Stimulated activated CD8-positive, alpha-beta memory T cell treated with anti-CD3 and anti-CD28 coated beads, Interleukin-7, amount 100 ng/mL, for 1 hour (primary cell): ENCODE data around the gene C17orf107.

Experiments
- DNase-seq, 2 donors: peaks; one replicate each; pipeline ENCODE4 v3.0.0-alpha.2; 2020; ENCODE audit warnings: low read depth in 2 of 2

C17orf107 gene

DNA sequence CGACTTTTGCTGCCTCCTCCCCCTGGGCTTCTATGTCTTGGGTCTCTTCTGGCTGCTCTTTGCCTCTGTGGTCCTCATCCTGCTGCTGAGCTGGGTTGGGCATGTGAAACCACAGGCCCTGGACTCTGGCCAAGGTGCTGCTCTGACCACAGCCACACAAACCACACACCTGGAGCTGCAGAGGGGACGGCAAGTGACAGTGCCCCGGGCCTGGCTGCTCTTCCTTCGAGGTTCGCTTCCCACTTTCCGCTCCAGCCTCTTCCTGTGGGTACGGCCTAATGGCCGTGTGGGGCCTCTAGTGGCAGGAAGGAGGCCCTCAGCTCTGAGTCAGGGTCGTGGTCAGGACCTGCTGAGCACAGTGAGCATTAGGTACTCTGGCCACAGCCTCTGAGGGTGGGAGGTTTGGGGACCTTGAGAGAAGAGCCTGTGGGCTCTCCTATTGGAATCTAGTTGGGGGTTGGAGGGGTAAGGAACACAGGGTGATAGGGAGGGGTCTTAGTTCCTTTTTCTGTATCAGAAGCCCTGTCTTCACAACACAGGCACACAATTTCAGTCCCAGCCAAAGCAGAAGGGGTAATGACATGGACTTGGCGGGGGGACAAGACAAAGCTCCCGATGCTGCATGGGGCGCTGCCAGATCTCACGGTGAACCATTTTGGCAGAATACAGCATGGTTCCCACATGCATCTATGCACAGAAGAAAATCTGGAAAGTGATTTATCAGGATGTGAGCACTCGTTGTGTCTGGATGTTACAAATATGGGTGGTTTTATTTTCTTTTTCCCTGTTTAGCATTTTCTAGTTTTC, 35.0 kb downstream of the C17orf107 start:
- no peak for DNase-seq

DNA sequence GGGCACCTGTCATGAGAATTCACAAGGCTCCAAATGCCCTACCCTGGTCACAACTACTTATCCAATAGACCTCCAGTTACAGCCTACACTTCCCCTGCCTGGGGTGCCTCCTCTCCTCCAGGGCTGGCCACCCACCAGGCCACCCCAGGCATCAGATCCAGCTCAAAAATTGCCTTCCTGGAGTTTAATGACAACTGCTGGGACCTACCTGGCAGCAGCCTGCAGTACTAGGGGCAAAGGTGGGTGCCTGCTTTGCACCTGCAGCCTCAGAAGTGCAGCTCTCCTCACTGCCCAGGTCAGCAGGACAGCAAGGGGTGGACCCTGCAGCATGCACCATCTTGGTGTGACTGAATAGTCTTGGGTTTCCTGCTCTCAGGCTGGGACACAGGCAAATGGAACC, 36.3 kb downstream of the C17orf107 start:
- DNase-seq, result no peak

DNA sequence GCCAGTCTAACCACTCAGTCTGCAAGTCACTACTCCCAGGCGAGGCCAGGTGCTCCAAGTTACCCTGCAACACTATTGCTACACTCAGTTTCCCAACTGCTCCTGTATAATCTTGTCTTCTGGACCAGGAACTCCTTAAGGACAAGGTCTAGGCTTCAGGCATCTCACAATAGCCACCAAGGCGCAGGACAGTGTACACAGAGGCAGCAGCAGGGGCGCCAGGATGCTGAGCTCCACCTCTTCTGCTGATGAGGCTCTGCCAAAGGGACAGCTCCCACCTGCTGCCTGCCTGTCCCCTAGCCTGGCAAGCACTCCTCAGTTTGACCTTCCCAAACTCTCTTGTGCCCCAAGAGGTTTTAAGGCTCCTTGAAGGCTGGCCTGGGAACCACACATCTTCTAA, 37.1 kb downstream of the C17orf107 start:
- no peak for DNase-seq

DNA sequence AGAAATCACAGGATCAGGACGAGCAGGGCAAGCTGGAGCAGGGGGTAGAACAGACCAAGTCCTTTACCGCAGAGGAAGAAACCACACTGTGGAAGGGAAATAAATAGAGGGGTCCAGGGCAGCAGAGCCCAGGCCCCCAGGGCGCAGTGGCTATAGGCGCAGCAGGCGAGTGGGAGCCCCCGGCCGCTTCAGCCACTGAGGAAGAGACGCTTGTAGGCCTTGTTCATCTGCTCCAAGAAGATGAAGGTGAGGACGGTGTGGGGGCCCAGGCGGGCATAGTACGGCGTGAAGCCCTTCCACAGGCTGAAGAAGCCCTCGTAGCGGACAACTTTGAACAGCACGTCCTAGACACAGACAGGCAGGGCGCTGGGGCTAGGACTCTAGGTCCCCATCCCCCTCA, 38.2 kb downstream of the C17orf107 start:
- DNase-seq, result no peak

DNA sequence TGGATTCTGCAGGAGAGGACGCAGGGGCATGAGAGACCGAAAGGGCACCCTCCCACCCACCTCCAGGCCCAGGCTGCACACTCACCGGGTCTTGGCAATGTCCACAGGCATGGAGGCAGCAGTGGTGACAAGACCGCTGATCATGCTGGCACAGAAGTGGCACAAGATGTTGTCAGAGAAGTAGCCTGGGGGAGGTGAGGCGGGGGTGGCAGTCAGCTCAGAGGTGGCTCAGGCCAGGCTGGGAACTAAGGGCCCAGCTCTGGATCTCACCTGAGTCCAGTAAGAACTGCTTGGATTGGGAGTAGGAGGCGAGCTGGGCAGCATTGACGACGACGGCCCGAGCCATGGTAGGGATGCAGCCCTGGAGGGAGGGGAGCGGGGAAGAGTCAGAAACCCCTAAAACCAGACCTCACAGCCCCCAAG, 38.7 kb downstream of the C17orf107 start:
- no peak for DNase-seq

DNA sequence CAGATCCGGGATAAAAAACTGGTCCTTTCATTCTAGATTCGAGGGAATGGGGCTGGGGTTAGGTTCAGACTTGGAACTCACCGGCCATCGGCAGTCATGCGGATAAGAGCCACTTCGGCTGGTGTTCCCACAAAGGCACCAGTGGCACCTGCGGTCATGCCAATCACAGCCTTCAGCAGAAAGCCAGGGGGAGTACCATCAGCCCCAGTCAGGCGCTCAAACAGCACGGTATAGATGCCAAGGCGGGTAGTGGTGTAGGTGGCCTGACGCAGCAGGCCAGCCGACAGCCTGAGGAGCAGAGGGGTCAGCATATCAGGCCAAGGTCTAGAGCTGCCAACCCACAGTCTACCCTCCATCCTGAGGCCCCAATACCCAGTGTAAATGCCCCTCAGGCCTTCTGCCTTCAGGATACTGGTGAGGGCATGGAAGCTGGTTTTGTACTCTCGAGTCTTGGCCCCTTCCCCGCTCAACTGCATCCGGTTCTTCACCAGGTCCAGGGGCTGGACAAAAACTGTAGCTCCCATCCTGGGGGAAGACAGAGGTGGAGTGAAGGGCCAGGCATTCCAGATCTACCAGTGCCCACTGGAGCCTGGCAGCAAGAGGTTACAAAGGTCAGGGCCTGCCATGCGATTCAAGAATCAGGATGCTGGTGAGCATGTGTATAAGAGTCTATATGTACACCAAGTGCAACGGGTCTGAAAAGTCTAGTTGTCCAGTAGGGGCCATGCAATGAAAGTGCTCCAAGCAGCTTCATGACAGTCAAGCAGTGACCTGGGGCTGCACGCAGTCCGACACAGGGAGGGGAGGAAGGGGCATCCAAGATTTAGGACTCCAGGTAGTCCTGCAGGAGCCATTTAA, 39.6 kb downstream of the C17orf107 start:
- no peak for DNase-seq

DNA sequence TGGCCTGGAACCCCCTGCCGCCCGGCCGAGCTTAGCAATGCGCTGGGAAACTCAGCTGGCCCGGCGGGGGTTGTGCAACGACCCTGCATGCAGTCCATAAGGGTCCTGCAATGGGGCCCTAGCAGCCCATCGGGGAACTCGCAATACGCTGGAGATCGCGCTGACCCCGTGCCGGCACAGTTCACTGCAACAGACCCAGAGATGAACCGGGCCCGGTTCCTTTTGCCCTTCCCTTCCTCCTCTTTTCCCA, 40.1 kb downstream of the C17orf107 start:
- DNase-seq, result no peak

DNA sequence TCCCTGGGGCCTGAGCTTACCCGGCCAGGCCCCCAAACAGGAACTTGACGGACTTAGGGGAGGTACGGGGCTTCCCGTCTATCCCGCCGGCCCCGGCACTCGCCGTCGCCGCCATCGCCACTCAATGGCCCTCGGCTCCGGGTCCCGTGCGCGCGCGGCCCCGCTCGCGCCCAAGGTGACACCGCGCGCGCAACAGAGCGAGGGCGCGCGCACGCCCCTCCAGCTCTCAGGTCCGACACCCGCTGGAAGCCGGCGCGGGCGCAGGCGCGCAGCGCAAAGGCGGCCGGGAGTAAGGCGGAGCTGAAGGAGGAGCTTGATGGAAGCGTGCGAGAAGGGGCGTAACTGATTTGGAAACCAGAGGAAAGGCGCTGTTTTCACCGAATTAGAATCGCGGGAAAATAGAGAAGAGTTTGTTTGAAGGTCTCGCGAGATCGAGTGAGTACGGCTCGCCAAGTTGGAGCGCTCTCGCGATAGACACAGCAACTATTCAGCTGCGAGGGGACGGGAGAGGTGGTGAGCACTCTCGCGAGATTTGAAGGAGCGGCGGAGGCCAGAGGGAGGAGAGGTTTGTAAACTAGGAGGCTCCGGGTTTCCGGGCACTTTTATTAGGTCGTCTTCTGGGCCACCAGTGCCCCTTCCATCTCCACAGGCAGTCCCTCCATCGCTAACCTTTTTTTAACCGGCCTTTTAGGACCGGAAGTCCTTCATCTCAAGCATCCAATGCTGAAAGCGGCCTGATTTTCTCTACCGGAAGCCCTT, 40.6 kb downstream of the C17orf107 start, which contains the start of the genes RNF167 and SLC25A11:
Gene RNF167 (plus strand): TSS at position 473 of the 759 bp plus-strand sequence. CDS start 642 bp downstream, outside the sequence.
Gene SLC25A11 (minus strand): TSS at position 251 of the 759 bp plus-strand sequence. CDS start 136 bp downstream, at position 115.
- peak; percentile 86 to 88 for DNase-seq

DNA sequence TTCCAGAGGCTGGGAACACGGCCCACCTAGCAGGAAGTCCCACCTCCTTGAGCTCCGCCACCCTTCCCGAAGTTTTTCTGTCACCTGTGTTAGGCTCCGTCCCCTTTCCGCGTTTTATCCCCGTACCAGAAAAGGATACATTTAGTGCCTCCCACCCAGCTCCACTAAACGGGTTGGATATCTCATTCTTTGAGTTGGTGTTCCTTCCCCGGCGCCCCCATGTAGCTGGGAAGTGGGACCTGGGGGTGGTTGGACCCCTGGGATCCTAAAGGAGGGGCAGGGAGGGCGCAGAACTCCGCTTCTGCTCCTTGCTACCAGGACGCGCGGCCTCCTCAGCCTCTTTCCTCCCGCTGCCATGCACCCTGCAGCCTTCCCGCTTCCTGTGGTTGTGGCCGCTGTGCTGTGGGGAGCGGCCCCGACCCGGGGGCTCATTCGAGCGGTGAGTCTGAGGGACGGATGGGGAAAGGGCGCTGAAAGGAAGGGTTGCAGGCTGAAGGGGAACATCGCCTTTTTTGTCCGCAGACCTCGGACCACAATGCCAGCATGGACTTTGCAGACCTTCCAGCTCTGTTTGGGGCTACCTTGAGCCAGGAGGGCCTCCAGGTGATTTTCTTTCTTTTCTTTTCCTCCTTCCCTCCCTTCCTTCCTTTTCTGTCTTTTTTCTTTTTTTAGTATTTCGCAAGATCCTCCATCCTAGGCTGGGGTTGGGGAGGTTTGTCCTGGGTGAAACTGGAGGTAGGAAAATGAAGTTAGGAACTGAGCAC, 41.4 kb downstream of the C17orf107 start:
- no peak for DNase-seq

DNA sequence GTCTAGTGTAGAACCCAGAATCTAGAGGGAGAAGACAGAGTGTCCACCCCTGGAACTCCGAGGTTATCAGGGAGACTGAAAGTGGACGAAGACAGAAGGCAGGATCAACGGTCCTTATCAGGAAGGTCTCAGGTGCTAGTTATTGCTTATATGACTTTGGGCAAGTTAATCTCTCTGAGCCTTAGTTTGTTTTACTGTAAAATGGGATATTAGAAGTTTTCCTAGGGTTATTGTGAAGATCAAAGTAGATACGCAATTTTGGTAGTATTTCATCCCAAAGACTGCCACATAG, 41.9 kb downstream of the C17orf107 start:
- DNase-seq, result no peak

DNA sequence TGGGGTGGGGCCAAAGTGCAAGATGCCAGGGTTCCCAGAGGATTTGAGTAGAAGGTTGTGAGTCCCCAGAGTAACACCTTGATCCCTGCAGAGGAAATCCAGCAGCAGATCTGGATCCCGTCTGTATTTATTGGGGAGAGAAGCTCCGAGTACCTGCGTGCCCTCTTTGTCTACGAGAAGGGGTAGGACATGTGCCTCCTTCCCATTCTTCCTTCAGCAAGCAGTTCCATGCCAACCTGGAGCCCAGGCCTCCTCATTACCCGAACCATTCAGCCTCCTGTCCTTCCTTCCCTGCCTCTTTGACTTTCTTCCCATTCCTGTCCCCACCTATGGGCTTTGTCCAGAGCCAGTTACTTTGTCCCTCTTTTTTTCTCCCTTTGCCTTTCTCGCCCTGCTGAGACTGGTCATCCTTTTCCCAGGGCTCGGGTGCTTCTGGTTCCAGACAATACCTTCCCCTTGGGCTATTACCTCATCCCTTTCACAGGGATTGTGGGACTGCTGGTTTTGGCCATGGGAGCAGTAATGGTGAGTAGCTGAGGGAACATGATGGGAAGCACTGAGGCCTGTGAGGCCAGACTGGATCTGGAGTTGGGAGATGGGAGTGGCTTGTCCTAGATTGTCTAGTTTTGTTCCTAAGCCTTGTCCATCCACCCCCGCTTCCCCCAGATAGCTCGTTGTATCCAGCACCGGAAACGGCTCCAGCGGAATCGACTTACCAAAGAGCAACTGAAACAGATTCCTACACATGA, 43.6 kb downstream of the C17orf107 start:
- no peak for DNase-seq

DNA sequence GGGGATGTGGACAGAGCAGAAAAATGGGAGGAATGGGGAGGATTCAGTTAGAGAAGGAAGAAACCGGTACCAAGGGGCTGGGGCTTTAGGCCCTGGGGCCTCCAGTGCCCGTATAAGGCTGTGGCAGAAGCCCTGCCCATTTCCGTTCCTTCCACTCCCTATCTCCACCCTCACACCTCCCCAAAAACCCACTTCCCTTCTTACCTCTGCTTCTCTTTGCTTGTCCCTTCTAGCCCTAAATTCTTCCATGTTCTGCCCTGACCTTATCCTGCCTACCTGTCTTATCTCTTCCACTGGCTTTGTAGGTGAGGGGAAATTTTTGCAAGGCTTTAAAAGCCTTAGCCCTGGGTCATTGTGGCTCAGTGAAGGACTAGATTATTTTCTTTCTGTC, 44.8 kb downstream of the C17orf107 start:
- DNase-seq, result no peak

DNA sequence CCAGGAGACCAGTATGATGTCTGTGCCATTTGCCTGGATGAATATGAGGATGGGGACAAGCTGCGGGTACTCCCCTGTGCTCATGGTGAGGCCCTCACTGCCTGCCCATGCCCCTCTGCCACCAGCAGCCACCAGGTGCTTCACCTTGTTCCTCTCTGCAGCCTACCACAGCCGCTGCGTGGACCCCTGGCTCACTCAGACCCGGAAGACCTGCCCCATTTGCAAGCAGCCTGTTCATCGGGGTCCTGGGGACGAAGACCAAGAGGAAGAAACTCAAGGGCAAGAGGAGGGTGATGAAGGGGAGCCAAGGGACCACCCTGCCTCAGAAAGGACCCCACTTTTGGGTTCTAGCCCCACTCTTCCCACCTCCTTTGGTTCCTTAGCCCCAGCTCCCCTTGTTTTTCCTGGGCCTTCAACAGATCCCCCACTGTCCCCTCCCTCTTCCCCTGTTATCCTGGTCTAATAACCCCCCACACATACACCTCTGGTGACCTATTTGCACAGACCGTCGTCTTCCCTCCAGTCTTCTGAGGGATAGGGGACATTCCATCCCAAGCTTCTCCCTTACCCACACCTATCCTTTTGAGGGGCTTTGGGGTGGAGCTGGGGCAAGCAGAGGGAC, 45.3 kb downstream of the C17orf107 start:
- no peak for DNase-seq

DNA sequence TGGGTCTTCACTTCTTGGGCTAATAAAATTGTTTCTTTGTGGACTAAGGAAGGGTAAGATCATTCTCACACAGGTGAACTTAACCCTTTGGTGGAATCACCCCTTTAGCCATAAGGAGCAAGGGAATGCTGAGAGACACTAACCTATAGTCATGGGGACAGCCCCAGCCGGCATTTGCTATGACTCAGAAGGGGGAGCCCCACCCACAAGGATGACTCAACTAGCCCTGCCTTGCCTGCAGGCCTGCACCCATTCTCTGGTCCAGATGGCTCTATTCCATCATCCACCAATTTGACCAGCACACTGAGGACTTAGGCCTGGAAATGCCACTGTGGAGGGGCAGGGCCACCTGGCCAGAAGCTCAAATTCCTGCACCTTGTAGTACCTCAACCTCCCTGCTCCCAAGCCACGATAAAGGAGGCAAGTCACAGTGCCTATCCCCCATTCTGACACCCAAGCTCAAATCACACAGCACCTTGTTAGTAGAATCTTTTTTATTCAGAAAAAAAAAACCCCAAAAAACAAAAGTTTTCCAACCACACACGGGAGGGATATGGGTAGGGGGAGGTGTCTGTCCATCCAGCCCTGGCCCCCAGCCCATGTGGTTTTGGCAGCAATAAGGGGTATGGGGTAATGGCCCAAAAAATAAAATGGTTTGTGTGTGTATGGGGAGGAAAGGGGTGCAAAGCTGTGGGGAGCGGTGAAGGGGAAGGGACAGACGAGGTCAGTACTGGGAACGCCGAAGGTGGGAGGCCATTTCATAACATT, 46.0 kb downstream of the C17orf107 start:
- peak in 1 of 2 donors; percentile 62 for DNase-seq

DNA sequence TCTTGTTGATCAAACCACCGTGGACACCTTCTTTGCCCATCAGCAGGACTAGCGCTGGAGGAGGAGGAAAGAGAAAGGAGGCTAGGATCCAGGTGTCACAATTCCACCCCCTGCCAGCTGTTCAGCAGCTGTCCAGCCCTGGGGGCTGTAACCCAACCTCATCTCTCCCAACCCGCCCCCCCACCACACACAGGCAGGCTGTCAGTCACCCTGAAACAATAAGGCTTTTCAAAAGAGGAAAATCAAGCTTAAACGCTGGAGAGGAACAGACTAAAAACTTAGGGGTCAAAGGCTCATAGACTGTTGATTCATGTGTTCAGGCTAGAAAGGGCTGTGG, 46.6 kb downstream of the C17orf107 start:
- DNase-seq, result no peak

DNA sequence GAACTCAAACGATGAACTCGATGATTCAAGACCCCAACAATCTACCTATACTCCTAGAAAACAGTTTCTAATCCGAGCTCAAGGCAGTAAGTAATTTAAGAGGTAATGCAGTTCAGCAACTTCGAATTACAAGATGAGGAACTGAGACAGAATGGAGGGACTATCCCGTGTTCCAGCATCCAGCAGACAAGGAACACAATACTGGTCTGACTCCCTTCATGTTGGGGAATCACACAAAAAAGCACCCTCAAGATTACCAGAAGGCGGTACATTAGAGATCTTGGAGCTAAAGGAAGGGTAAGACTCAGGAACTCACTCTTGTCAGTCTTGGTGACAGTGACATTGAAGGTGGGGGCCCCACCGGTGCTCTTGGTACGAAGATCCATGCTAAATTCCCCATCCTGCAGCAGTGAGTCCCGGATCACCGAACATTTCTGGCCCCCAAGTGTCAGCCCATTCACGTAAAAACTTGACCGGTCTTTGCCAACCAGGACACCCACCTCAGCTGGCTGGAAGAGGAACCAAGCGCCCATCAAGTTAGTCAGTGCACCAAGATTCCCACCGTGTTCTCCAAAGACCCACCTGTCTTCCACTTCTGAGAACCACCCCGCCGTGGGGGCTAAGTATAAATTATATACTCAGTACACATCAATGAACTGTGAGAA, 47.1 kb downstream of the C17orf107 start:
- no peak for DNase-seq

DNA sequence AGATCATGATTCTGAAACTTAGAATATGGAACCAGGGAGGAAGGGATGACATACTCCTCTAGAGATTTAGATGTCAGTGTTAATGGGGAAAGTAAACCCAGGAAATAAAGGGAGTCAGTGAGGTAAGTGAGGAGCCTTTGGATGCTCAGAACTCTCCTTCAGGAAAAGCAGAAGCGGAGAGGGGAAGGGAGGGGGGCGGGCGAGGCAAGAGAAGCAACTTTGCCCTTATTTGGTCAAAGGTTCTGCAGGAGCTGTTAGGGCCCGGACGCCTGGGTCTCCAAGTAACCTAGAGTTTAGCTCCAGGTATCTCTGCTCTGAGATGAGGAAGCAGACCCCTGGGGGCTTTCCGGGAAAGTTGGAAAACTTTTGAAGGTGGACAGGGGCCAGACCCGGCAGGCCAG, 47.7 kb downstream of the C17orf107 start:
- DNase-seq, result no peak

DNA sequence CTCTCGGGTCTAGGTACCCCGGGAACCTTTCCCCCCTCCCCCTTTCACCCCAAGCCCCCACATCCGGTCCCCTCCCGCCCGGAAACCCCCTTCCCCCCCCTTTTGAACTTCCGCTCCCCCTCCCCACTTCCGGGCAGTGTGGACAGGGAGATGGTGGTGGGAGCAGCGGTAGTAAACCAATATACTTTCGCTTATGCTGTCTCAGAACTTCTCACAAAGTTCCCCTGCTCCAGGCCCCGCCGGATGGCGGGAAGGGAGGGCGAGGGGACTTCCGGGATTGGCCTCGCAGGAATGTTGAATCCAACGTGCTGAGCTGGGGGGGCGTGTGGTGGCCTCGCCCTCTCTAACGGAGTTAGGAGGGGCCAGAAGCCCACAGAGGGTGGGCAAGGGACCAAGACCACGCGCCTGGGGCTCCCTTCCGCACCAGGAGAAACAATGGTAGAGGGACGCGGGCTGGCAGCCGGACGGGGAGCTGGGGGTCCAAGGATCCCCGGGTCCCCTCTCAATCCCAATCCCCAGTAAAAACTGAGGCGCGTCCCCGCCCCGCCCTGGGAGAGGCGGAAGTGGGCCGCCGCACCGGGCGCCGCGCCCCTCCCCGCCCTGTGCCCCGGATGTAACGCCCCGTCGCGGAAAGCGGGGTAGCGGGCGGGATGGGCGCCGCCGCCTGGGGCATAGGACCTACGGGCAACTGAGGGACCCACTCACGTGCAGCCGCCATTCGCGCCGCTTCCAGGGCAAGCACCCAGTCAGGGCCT, 48.3 kb downstream of the C17orf107 start:
- no peak for DNase-seq
